GM18517 (cell line): Measurements from ENCODE around the gene MALRD1.
"Not testable (repeated sequence)": the region's sequence is repeated elsewhere in the genome, so short reads cannot be mapped to it uniquely, and the experiment has no call there.

Source experiments
- ATAC-seq: cut with Tn5 transposase; IDR thresholded peaks from one replicate; pipeline ENCODE4 v1.9.1; 2021; ENCODE audit warnings: mild to moderate bottlenecking, moderate library complexity; ENCODE audit not compliant: unreplicated experiment

MALRD1 gene

DNA sequence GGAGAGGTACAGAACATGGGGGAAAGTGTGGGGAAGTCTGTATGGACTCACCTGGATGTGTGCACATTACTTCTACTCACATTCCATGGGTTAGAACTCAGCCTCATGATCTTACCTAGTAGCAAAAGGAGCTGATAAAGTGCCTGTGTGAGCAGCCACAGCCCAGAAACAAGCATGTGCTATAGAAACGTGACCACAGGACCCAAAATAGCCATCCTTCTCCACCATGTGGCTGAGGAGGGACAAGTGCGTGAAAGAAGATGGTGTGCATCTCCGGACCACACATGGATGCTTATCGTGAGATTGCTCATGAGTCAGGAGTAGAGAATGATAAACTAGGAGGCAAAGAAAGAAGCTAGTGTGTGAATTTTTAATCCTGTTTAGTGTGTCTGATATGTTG lies 431.3 kb downstream of the MALRD1 start:
- ATAC-seq: no peak

GRCh38 chr10:19480353-19480752 lies 431.8 kb downstream of the MALRD1 start:
- ATAC-seq: no peak

DNA sequence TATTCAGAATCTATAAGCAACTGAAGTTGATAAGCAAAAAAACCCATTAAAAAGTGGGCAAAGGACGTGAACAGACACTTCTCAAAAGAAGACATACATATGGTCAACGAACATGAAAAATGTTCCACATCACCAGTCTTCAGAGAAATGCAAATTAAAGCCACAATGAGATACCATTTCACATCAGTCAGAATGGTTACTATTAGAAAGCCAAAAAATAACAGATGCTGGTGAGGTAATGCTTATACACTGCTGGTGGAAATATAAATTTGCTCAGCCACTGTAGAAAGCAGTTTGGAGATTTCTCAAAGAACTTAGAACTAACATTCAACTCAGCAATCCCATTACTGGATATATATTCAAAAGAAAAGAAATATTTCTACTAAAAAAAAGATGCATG lies 434.8 kb downstream of the MALRD1 start:
- no peak for ATAC-seq

- ATAC-seq: no peak
These were observed 440.1 kb downstream of the MALRD1 start for GRCh38 chr10:19488592-19489280.

DNA sequence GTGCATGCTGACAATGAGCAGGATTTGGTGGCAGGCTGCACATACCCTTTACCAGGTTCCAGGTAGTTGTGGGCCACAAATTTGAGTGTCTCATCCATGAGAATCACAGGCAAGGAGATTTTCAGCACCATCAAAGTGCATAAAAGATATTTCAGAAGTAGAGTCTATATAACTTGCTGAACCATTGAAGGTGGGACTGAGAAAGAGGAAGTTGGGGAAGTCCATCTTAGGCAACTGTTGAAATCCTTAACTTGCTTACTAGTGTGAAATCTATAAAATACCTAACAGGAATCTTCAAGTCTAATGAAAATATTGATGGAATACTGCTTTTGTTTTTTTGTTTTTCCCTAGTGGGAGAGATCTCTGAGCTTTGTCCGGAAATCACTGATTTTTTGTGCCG lies 442.6 kb downstream of the MALRD1 start:
- ATAC-seq: no peak

- no peak for ATAC-seq
These were observed 445.3 kb downstream of the MALRD1 start for GRCh38 chr10:19493917-19494316.

DNA sequence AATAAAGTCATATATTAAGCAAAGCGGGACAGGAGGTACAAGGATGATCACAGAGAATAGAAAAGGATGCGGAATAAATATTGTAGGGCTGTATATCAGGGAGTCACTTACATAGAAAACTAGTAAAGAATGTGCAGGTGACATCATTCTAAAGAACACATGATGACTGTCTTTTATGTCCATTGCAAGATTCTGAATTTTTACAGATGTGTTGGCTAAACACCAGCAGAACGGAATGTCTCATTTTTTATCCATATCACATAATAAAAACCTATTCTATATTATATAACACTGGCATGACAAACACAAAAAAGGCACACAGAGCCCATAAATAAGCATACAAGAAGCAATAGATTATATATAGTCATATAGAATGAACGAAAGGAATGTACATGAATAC lies 448.4 kb downstream of the MALRD1 start:
- no peak for ATAC-seq

GRCh38 chr10:19498393-19499290 lies 450.0 kb downstream of the MALRD1 start:
- no peak for ATAC-seq

DNA sequence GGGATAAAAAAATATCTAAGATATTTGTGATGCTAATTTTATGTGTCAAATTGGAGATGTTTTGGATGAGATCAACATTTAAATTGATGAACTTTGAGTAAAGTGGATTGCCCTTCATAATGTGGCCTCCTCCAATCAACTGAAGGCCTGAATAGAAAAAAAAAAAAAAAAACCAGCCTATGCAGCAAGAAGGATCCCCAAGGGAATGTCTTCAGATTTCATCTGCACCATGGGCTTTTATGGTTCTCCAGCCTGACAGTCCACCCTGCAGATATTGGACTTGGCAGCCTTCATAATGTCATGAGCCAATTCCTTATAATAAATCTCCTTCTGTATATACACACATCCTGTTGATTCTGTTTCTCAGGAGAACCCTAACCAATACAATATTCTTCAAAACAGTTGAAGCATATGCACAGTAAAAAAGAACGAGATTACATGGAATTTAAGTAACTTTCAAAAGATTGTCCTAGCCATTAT lies 450.7 kb downstream of the MALRD1 start:
- no peak for ATAC-seq

DNA sequence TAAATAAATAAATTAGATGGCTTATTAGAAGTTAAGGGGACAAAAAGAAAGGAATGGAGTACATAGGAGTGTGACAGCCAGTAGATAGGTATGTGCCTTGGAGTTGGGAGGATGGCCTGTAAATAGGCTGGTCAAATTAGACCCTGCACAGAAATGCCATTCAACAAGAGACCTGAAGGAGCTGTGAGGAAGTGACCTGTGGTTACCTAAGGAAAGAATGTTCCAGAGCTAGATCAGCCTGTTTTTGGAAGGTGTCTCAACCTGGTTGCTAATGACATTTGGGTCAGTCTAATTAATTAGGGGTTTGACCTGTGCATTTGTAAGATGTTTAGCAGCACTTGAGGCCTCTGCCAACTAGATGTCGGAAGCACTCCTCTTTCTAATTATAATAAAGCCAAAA lies 452.4 kb downstream of the MALRD1 start:
- no peak for ATAC-seq

- no peak for ATAC-seq
These were observed 457.0 kb downstream of the MALRD1 start for GRCh38 chr10:19505320-19506312.

DNA sequence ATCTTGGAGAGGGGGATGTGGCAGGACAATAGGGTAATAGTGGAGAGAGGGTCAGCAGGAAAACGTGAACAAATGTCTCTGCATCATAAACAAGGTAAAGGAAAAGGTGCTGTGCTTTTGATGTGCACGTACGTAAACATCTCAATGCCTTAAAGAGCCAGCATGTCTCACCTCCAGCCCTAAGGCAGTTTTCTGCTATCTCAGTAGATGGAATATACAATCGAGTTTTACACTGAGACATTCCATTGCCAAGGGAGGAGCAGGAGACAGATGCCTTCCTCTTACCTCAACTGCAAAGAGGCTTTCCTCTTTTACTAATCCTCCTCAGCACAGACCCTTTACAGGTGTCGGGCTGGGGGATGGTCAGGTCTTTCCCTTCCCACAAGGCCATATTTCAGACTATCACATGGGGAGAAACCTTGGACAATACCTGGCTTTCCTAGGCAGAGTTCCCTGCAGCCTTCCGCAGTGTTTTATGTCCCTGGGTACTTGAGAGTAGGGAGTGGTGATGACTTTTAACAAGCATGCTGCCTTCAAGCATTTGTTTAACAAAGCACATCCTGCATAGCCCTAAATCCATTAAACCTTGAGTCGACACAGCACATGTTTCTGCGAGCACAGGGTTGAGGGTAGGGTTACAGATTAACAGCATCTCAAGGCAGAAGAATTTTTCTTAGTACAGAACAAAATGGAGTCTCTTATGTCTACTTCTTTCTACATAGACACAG lies 461.6 kb downstream of the MALRD1 start:
- not testable (repeated sequence) for ATAC-seq

- ATAC-seq: no peak
These were observed 469.5 kb downstream of the MALRD1 start for GRCh38 chr10:19518109-19518508.

- no peak for ATAC-seq
These were observed 470.0 kb downstream of the MALRD1 start for GRCh38 chr10:19518632-19519031.

GRCh38 chr10:19531324-19531723 lies 482.7 kb downstream of the MALRD1 start:
- no peak for ATAC-seq

DNA sequence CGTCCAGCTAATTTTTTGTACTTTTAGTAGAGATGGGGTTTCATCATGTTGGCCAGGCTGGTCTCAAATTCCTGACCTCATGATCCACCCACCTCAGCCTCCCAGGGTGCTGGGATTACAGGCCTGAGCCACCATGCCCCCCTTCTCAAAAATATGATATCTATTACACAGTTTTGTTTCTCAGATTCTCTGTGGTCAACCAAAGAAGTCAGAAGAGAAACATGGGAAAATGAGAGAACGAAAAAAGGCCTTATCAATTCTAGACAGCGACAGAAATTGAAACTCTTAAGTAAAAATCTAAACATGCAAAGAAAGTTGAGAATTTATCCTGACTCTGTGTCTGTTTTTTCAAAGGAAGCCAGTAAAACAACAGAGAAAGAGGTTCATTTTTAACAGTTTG lies 483.8 kb downstream of the MALRD1 start:
- no peak for ATAC-seq

GRCh38 chr10:19541299-19541698 lies 492.7 kb downstream of the MALRD1 start:
- ATAC-seq: no peak

DNA sequence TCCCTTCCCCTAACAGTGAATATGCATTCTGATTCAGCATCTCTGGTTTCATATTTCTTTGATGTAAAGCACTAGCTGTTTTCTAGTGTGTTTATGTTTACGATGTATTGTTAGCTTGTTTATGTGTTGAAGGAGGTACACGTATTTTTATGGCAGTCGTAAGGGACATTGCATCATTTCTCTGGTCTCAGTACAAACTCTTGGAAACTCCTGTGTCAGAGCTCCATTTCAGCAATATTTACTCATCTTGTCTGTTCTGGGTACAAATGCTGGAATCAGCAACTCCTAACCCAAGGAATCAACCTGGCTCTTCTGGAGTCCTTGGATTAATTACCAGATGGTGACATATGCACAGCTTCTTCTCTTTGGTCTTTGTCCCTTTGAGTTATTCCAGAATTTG lies 497.6 kb downstream of the MALRD1 start:
- no peak for ATAC-seq

- no peak for ATAC-seq
These were observed 500.9 kb downstream of the MALRD1 start for GRCh38 chr10:19549503-19549902.

DNA sequence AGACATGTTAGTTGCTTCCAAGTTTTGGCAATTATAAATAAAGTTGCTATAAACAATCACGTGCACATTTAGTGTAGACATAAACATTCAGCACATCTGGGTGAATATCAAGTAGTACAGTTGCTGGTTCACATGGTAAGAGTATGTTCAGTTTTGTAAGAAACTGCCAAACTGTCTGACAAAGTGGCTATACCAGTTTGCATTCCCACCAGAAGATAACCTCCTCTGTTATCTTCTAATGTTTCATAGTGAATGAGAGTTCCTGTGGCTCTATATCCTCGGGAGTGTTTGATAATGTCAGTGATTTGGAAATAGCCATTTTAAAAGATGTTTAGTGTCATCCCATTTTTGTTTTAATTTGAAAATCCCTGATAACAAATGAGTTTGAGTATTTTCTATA lies 508.1 kb downstream of the MALRD1 start:
- no peak for ATAC-seq
